H1 (cell line): Measurements from ENCODE around the gene SPAG16. TPM values are rescaled to one million over a fixed set of nuclear protein-coding genes. Genes with fewer than 3 reads are reported as not detected.

Experiments
- CTCF ChIA-PET: fragments of 300-600 bp; sonication (Branson Sonifier 250); formaldehyde crosslinking; loops from one replicate; lab custom pipeline; 2021; ENCODE audit not compliant: partially characterized antibody; lab: Charles Lee
- POLR2A ChIA-PET: fragments of 300-600 bp; sonication (Branson Sonifier 250); formaldehyde crosslinking; loops from one replicate; lab custom pipeline; 2021; ENCODE audit warnings: inconsistent platforms; ENCODE audit not compliant: partially characterized antibody; lab: Charles Lee
- DNase-seq, 2 experiments: peaks; one replicate each; pipeline versions ENCODE4 v3.0.0 to v3.0.0-alpha.2; 2010 to 2022; ENCODE audit warnings: low spot score in 2 of 2, low read depth in 1 of 2, mixed read lengths in 1 of 2
- FAIRE-seq: peaks from 2 replicates; lab custom pipeline; 2011; peaks lifted over from hg19 to GRCh38; lab: Jason Lieb, UNC
- H2AFZ ChIP-seq: 2 replicates; pipeline ENCODE4 v1.8.1; 2012; ENCODE audit warnings: low read length, inconsistent platforms
- H2AK5ac ChIP-seq: 2 replicates; pipeline ENCODE4 v1.6.1; 2013; ENCODE audit warnings: low read depth, low read length
- H2BK120ac ChIP-seq: replicated peaks from 2 replicates; pipeline ENCODE3; 2013; ENCODE audit warnings: low read depth, low read length, inconsistent platforms
- H2BK12ac ChIP-seq: 2 replicates; pipeline ENCODE4 v1.6.1; 2013; ENCODE audit warnings: low read depth, low read length
- H2BK15ac ChIP-seq: 2 replicates; pipeline ENCODE4 v1.6.1; 2013; ENCODE audit warnings: low read length
- H2BK20ac ChIP-seq: 2 replicates; pipeline ENCODE4 v1.6.1; 2013; ENCODE audit warnings: low read length
- H2BK5ac ChIP-seq: 2 replicates; pipeline ENCODE4 v1.6.1; 2013; ENCODE audit warnings: low read depth, low read length
- H3K14ac ChIP-seq: 2 replicates; pipeline ENCODE4 v1.6.1; 2013; ENCODE audit warnings: inconsistent platforms; ENCODE audit not compliant: insufficient read length
- H3K18ac ChIP-seq: 2 replicates; pipeline ENCODE4 v1.6.1; 2013; ENCODE audit warnings: low read length; ENCODE audit errors: extremely low read depth
- H3K23ac ChIP-seq: 2 replicates; pipeline ENCODE4 v1.6.1; 2013; ENCODE audit warnings: inconsistent platforms; ENCODE audit not compliant: insufficient read length
- H3K23me2 ChIP-seq: 2 replicates; pipeline ENCODE4 v1.6.1; 2013; ENCODE audit warnings: low read depth, low read length
- H3K27ac ChIP-seq: 2 replicates; pipeline ENCODE4 v1.6.1; 2011; ENCODE audit warnings: low read depth, low read length, inconsistent platforms
- H3K27me3 ChIP-seq, 4 experiments: replicated peaks in 1 of 4; 1 replicate in 1 of 4; 2 replicates in 3 of 4; pipeline versions ENCODE4 v1.6.1 to v1.8.1; 2011 to 2013; ENCODE audit warnings: low read length in 3 of 4, mild to moderate bottlenecking in 3 of 4, inconsistent platforms in 2 of 4, mixed read lengths in 2 of 4, moderate library complexity in 1 of 4; ENCODE audit not compliant: control insufficient read depth in 3 of 4, insufficient read depth in 3 of 4; ENCODE audit errors: extremely low read depth in 1 of 4
- H3K36me3 ChIP-seq, 4 experiments: 2 replicates each; pipeline versions ENCODE4 v1.6.1 to v1.8.1; 2011 to 2013; ENCODE audit warnings: mild to moderate bottlenecking in 4 of 4, low read length in 3 of 4, moderate library complexity in 2 of 4, control low read depth in 1 of 4, inconsistent platforms in 1 of 4; ENCODE audit not compliant: insufficient read depth in 4 of 4, control insufficient read depth in 2 of 4
- H3K4ac ChIP-seq: replicated peaks from 2 replicates; pipeline ENCODE3; 2013; ENCODE audit warnings: low read length, low read depth, mixed read lengths, inconsistent platforms; ENCODE audit not compliant: insufficient read length
- H3K4me1 ChIP-seq, 4 experiments: replicated peaks in 1 of 4; 1 replicate in 1 of 4; 2 replicates in 3 of 4; pipeline versions ENCODE4 v1.6.1 to v1.8.1; 2011 to 2013; ENCODE audit warnings: low read length in 3 of 4, inconsistent platforms in 2 of 4, mixed read lengths in 1 of 4; ENCODE audit not compliant: insufficient read depth in 4 of 4, control insufficient read depth in 3 of 4
- H3K4me2 ChIP-seq, 2 experiments: 2 replicates each; pipeline versions ENCODE4 v1.6.1 to v1.8.1; 2011 to 2013; ENCODE audit warnings: low read depth in 2 of 2, low read length in 2 of 2, control low read depth in 1 of 2, inconsistent platforms in 1 of 2, mild to moderate bottlenecking in 1 of 2; ENCODE audit not compliant: insufficient read depth in 1 of 2
- H3K4me3 ChIP-seq, 4 experiments: fragments of 200-600, 300-600 bp in 1 of 4; sonication (generic), shearing (Covaris generic), sonication (Bioruptor Twin) in 1 of 4; 2 replicates each; pipeline versions ENCODE4 v1.5.1 to v1.8.1; 2011 to 2016; ENCODE audit warnings: low read length in 4 of 4, low read depth in 3 of 4, control low read depth in 2 of 4, inconsistent platforms in 2 of 4, mild to moderate bottlenecking in 2 of 4, mixed read lengths in 1 of 4, moderate library complexity in 1 of 4; ENCODE audit not compliant: insufficient read depth in 2 of 4; ENCODE audit errors: extremely low read depth in 1 of 4
- H3K56ac ChIP-seq: replicated peaks from 2 replicates; pipeline ENCODE3; 2013; ENCODE audit warnings: low read depth, mild to moderate bottlenecking, mixed read lengths, low read length, inconsistent platforms; ENCODE audit not compliant: insufficient read length
- H3K79me1 ChIP-seq: 2 replicates; pipeline ENCODE4 v1.6.1; 2013; ENCODE audit warnings: low read depth, low read length, control low read depth
- H3K79me2 ChIP-seq, 2 experiments: 2 replicates each; pipeline versions ENCODE4 v1.6.1 to v1.8.1; 2012 to 2013; ENCODE audit warnings: low read length in 2 of 2, mild to moderate bottlenecking in 2 of 2, inconsistent platforms in 1 of 2; ENCODE audit not compliant: insufficient read depth in 2 of 2, control insufficient read depth in 1 of 2
- H3K9ac ChIP-seq, 4 experiments: replicated peaks in 1 of 4; 1 replicate in 1 of 4; 2 replicates in 3 of 4; pipeline versions ENCODE4 v1.6.1 to v1.8.1; 2011 to 2013; ENCODE audit warnings: low read depth in 3 of 4, low read length in 3 of 4, control low read depth in 2 of 4, mild to moderate bottlenecking in 2 of 4, moderate library complexity in 2 of 4, inconsistent platforms in 1 of 4; ENCODE audit errors: extremely low read depth in 1 of 4
- H3K9me3 ChIP-seq, 2 experiments: 2 replicates each; pipeline versions ENCODE4 v1.6.1 to v1.8.1; 2012 to 2013; ENCODE audit warnings: mild to moderate bottlenecking in 2 of 2, moderate library complexity in 2 of 2, control low read depth in 1 of 2, inconsistent platforms in 1 of 2, low read depth in 1 of 2, low read length in 1 of 2, mixed read lengths in 1 of 2; ENCODE audit not compliant: insufficient read depth in 2 of 2
- H4K20me1 ChIP-seq, 2 experiments: replicated peaks in 1 of 2; 2 replicates each; pipeline versions ENCODE3 to v1.8.1; 2011 to 2013; ENCODE audit warnings: inconsistent platforms in 2 of 2, low read length in 2 of 2, mild to moderate bottlenecking in 1 of 2; ENCODE audit not compliant: insufficient read depth in 2 of 2, control insufficient read depth in 1 of 2
- H4K5ac ChIP-seq: 2 replicates; pipeline ENCODE4 v1.6.1; 2013; ENCODE audit warnings: low read length, low read depth, mixed read lengths, inconsistent platforms; ENCODE audit not compliant: insufficient read length
- H4K8ac ChIP-seq: 2 replicates; pipeline ENCODE4 v1.8.0; 2013; ENCODE audit warnings: mild to moderate bottlenecking, moderate library complexity, low read length, inconsistent platforms; ENCODE audit not compliant: insufficient read depth; ENCODE audit errors: extremely low read depth
- H4K91ac ChIP-seq: replicated peaks from 2 replicates; pipeline ENCODE3; 2013; ENCODE audit warnings: low read length, mixed read lengths, inconsistent platforms; ENCODE audit not compliant: insufficient read length
- ASH2L ChIP-seq: fragments of 200-600, 300-600 bp; sonication (generic); IDR thresholded peaks from one replicate; pipeline ENCODE4 v1.7.1; 2017; ENCODE audit warnings: low read length
- BCL11A ChIP-seq, 2 experiments: IDR thresholded peaks; one replicate each; pipeline ENCODE4 v1.6.1; 2011; ENCODE audit warnings: low read depth in 2 of 2, low read length in 2 of 2, mild to moderate bottlenecking in 2 of 2
- CEBPB ChIP-seq: IDR thresholded peaks from 2 replicates; pipeline ENCODE4 v1.6.1; 2012; ENCODE audit warnings: low read depth, low read length
- CREB1 ChIP-seq: IDR thresholded peaks from 2 replicates; pipeline ENCODE4 v1.6.1; 2012; ENCODE audit warnings: inconsistent platforms
- EP300 ChIP-seq, 2 experiments: IDR thresholded peaks; 1 replicate in 1 of 2; 2 replicates in 1 of 2; pipeline ENCODE4 v1.6.1; 2011 to 2012; ENCODE audit warnings: low read depth in 2 of 2, low read length in 2 of 2, mild to moderate bottlenecking in 2 of 2, borderline replicate concordance in 1 of 2, inconsistent platforms in 1 of 2, moderate library complexity in 1 of 2
- JUN ChIP-seq: IDR thresholded peaks from 2 replicates; pipeline ENCODE4 v1.6.1; 2011; ENCODE audit warnings: low read depth, mild to moderate bottlenecking, improper control_type of control experiment, low read length
- NRF1 ChIP-seq: IDR thresholded peaks from 2 replicates; pipeline ENCODE4 v1.6.1; 2011; ENCODE audit warnings: mild to moderate bottlenecking, low read depth, low read length, improper control_type of control experiment
- POU5F1 ChIP-seq: IDR thresholded peaks from 2 replicates; pipeline ENCODE4 v1.6.1; 2011; ENCODE audit warnings: low read depth, mild to moderate bottlenecking, low read length, moderate library complexity
- RFX5 ChIP-seq: IDR thresholded peaks from 2 replicates; pipeline ENCODE4 v1.6.1; 2011; ENCODE audit warnings: low read depth, low read length, improper control_type of control experiment, borderline replicate concordance
- SP2 ChIP-seq: IDR thresholded peaks from 2 replicates; pipeline ENCODE4 v1.6.1; 2012; ENCODE audit warnings: mild to moderate bottlenecking, low read length, inconsistent platforms
- SRF ChIP-seq: IDR thresholded peaks from 2 replicates; pipeline ENCODE4 v1.6.1; 2011; ENCODE audit warnings: mild to moderate bottlenecking, low read depth, low read length, moderate library complexity
- SUZ12 ChIP-seq: fragments of 200-600 bp; sonication (generic); IDR thresholded peaks from 2 replicates; pipeline ENCODE4 v1.6.1; 2012; ENCODE audit warnings: mild to moderate bottlenecking, inconsistent platforms, low read length, moderate library complexity, mixed read lengths
- TAF1 ChIP-seq: IDR thresholded peaks from 2 replicates; pipeline ENCODE4 v1.6.1; 2011; ENCODE audit warnings: mild to moderate bottlenecking, low read depth, low read length
- ZNF274 ChIP-seq: IDR thresholded peaks from 2 replicates; pipeline ENCODE4 v1.7.0; 2012; ENCODE audit warnings: low read length, borderline replicate concordance; ENCODE audit errors: extremely low read depth
- WGBS, 2 experiments: shearing (Covaris generic) in 1 of 2; methylation state at CpG; one replicate each; pipeline versions ENCODE4 v1.1.6 to v1.1.7; 2013 to 2015; ENCODE audit warnings: low lambda C conversion rate in 2 of 2, mixed read lengths in 2 of 2, inconsistent platforms in 1 of 2, low coverage in 1 of 2, missing lambda C conversion rate in 1 of 2; ENCODE audit not compliant: insufficient replicate concordance in 2 of 2, insufficient coverage in 1 of 2, insufficient read length in 1 of 2; ENCODE audit errors: extremely low coverage in 1 of 2, missing lambda C conversion rate in 1 of 2; 5-methylcytosine and 5-hydroxymethylcytosine counted together
- polyA plus RNA-seq, 7 experiments: library from polyadenylated mRNA; depleted of rRNA in 3 of 7; stranded (reverse) in 5 of 7; unstranded in 2 of 7; fragments of >200 nt in 5 of 7; fragments of 200-250 nt in 2 of 7; gene quantifications; 1 replicate in 5 of 7; 2 replicates in 1 of 7; 4 replicates in 1 of 7; pipeline versions ENCODE4 v1.2.1 to v1.2.3, GENCODE V29; 2011 to 2013; ENCODE audit warnings: missing spikeins in 2 of 7, mixed read lengths in 2 of 7
- total RNA-seq: library from RNA; stranded (reverse); fragmentation: NEBNext Ultra II Directional; extraction: Animal tissue kit (Norgen Biotek cat#: 25700); gene quantifications from 2 replicates; pipeline ENCODE4 v1.2.1, GENCODE V29; 2021
- TF ChIP-seq, protein P1 (sequence below): IDR thresholded peaks from 2 replicates; pipeline ENCODE4 v1.6.1; 2011; ENCODE audit warnings: low read depth, mild to moderate bottlenecking, low read length; ENCODE audit not compliant: insufficient read depth

The SPAG16 gene
- total and polyA plus RNA-seq, 2 of the 8 experiments (the other 6 are each of a cell fraction or from before 2014, with no cell fraction given): 6.0 to 14.9 TPM

DNA sequence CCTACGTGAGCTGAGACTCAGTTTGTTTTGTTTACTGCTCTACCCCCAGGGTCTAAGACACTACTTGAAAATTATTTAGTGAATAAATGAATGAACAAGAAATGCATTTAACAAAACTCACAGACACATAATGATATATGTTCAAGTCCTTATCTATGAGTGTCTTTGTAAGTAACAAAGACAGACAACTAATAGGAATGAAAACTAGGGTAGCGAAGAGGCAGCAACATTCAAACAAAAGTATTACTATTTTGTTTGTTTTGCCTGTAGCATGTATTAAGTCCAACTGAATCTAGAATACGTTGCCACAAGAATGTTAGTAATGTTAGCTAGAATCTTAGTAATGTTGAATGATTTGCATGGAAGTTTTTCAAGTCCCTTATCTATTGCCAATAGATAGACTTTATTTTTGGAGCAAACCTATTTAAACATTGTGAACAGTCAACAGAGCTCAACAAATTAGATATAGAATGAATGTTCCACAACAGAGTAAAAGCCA lies 981.8 kb downstream of the SPAG16 start:
- CTCF ChIA-PET: interaction anchor here (0.6 to 1.2 kb wide), 2 partner anchors 10 to 1309 kb away, joined by 3 read pairs; no protein-coding TSS in a partner anchor
- Histone ChIP-seq H3K56ac (no peak overlapping the region), H3K14ac (no peak overlapping the region), H3K18ac (no peak overlapping the region), H3K23ac (no peak overlapping the region), H3K4me2 (no peak overlapping the region), H4K91ac (no peak overlapping the region), H3K9ac (no peak overlapping the region), H4K5ac (no peak overlapping the region), H3K27ac (no peak overlapping the region), H3K9me3 (no peaks in the 10 kb centered on the region), H3K79me1 (no peaks in the 10 kb centered on the region), H3K36me3 (no peaks in the 10 kb centered on the region), H3K4me1 (no peaks in the 10 kb centered on the region), H2BK120ac (no peak overlapping the region), H3K27me3 (no peaks in the 10 kb centered on the region), H3K4me3 (no peak overlapping the region), H2BK12ac (no peak overlapping the region), H3K4ac (no peak overlapping the region), H4K8ac (no peak overlapping the region), H3K23me2 (no peaks in the 10 kb centered on the region), H2BK15ac (no peak overlapping the region), H2AK5ac (no peak overlapping the region), H4K20me1 (no peaks in the 10 kb centered on the region), H3K79me2 (no peaks in the 10 kb centered on the region), H2BK20ac (no peak overlapping the region), H2AFZ (no peak overlapping the region), H2BK5ac (no peak overlapping the region)
- no peak for DNase-seq
- 93% methylated on average over 3 of the region's 3 CpGs; no CpG with 5 or more reads in 1 of the 2 experiments for WGBS, 2 experiments
- POLR2A ChIA-PET: no interaction called here
- FAIRE-seq: no peak
- TF ChIP-seq SP2 (no peak), TAF1 (no peak), ASH2L (no peak), SRF (no peak), BCL11A (IDR thresholded peaks at IDR 0.05; ENCODE audit: low read depth in 2 of 2, low read length in 2 of 2) (no peak), SUZ12 (no peak), CEBPB (no peak), POU5F1 (no peak), ZNF274 (no peak), RFX5 (no peak), JUN (no peak), NRF1 (no peak), CREB1 (no peak), EP300 (IDR thresholded peaks at IDR 0.05; ENCODE audit: borderline replicate concordance in 1 of 2, low read depth in 2 of 2, low read length in 2 of 2) (no peak)
- TF ChIP-seq, protein P1, sequence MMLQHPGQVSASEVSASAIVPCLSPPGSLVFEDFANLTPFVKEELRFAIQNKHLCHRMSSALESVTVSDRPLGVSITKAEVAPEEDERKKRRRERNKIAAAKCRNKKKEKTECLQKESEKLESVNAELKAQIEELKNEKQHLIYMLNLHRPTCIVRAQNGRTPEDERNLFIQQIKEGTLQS: no peak
- TF ChIP-seq, all 59 proteins: peak for 0
